CD1c-positive myeloid dendritic cell (primary cell): ENCODE results near the gene MICALL1.
A peak's percentile ranks its signal among the peaks of the same experiment; 100 is the strongest.

Experiments used
- DNase-seq: peaks from one replicate; pipeline ENCODE4 v3.0.0-alpha.2; 2016; ENCODE audit errors: extremely low spot score

The MICALL1 gene, protein sequence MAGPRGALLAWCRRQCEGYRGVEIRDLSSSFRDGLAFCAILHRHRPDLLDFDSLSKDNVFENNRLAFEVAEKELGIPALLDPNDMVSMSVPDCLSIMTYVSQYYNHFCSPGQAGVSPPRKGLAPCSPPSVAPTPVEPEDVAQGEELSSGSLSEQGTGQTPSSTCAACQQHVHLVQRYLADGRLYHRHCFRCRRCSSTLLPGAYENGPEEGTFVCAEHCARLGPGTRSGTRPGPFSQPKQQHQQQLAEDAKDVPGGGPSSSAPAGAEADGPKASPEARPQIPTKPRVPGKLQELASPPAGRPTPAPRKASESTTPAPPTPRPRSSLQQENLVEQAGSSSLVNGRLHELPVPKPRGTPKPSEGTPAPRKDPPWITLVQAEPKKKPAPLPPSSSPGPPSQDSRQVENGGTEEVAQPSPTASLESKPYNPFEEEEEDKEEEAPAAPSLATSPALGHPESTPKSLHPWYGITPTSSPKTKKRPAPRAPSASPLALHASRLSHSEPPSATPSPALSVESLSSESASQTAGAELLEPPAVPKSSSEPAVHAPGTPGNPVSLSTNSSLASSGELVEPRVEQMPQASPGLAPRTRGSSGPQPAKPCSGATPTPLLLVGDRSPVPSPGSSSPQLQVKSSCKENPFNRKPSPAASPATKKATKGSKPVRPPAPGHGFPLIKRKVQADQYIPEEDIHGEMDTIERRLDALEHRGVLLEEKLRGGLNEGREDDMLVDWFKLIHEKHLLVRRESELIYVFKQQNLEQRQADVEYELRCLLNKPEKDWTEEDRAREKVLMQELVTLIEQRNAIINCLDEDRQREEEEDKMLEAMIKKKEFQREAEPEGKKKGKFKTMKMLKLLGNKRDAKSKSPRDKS

GRCh38 chr22:37905534-37906363 is at the start of gene MICALL1:
Gene MICALL1, plus strand, starts transcription at chr22:37906297. Its CDS starts 126 bp downstream, at chr22:37906423.
- DNase-seq = peak; percentile 77

DNA sequence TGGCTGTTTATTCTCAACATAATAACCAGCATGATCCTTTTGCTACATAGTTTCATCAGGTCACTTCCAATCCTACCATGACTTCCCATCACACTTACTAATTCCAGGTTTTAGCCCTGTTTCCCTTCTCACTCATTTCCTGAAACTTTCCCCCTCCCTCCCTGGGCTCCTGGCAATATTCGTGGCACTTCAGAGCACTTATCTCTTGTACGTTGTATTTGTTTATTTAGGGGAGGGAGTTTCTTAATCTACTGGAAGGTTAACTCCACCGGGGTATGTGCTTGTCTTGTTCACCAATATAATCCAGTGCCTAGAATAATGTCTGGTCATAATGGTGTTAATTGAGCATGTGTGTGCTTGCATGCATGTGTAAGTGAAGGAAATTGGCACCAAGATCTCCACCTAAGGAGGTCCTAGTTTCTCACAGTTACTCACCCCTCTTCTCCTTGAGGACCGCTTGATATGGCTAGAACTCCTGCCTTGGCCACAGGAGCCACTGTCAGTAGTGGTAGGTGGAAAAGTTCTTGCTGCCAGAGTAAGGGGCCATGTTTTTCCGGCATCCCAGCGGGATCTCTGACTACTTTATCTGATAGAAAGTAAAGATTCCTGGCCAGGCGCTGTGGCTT is 45.2 kb upstream of the MICALL1 start:
- DNase-seq = no peak

DNA sequence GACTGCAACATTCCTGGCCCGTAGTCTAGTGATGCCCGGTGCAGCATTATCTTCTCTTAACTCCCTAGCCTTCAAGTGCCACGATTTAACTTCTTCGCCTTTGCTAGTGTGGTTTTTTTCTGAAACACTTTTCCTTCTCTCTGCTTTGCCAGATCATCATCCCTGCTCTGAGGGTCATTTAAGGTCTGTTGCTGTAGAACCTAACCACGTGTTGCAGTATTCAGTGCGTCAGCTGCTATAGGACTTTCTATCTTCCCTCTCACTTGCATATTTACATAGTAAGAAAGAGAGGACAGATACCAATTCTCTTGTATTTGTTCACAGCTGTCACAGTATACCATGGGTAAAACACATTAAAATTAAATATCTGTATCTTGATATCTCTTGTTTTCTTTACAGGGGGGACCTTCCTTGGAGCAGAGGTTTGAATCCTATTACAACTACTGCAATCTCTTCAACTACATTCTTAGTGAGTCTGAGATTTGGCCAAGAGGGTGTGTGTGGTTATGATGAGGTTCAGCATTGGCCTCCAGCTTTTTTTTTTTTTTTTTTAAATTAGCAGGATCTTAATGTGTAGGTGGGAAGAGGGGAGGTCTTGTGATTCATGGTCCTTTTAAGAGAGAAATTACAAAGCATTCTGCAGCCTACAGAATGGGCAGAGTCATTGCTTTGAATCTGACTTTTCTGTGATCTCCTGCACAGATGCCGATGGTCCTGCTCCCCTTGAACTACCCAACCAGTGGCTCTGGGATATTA is 43.3 kb upstream of the MICALL1 start:
- no peak for DNase-seq

- no peak for DNase-seq
These were observed 40.6 kb upstream of the MICALL1 start for GRCh38 chr22:37865510-37865909.

- no peak for DNase-seq
These were observed 35.8 kb upstream of the MICALL1 start for GRCh38 chr22:37870273-37870672.

- no peak for DNase-seq
These were observed 25.2 kb upstream of the MICALL1 start for GRCh38 chr22:37880668-37881440.

GRCh38 chr22:37884420-37884819 is 21.7 kb upstream of the MICALL1 start:
- no peak for DNase-seq

DNA sequence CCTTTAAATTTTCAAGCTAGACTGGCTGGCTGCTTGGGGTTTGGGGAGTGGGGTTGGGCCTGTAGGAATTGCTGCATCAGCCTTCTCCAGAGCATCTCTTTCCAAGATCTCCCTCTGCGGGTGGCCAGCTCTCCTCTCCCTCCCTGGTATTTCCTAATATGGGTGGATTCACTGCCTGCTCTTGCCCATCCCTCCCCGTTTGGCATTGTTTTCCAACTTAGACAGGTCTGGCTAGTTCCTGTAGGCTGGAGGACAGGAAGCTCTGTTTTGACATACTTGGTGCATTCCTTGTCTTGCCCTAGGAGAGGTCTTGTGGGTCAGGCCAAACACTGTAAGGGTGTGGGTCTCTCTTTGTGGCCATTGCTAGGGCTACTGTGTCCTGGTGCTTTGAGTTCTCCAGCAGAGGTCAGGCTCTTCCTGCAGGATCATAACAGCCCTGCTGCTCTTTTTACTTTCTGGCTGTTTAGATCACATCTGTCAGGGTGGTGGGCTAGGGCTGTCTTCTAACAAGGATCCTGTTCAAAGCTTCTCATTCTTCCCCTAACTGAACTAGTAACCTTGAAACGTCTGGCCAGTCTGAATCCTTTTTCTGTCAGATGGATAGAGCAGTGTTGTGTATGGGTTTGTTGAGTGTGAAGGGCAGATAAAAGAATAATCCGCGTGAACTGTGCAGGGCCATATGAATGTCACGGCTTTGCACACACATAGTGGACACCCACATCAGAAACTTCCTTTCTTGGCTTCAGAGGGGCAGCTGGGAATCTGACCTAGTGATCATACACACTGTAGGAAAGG is 18.3 kb upstream of the MICALL1 start:
- no peak for DNase-seq

DNA sequence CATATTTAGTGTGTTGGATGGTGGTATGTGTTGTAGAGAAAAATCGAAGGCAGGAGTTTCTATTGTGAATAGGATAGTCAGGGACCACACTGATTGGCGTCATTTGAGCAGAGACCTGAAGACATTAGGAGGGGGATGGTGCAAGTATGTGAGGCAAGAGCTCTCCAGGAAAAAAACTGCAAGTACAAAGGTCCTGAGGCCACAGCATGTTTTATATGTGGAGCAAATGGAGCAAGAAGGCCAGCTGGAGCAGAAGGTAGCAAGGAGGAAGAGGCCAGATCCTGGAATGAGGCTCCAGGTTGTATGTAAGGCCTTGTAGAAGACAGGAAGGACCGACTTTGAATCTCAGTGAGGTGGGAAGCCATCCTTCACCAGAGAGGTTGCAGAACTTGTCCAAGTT is 14.2 kb upstream of the MICALL1 start:
- no peak for DNase-seq

DNA sequence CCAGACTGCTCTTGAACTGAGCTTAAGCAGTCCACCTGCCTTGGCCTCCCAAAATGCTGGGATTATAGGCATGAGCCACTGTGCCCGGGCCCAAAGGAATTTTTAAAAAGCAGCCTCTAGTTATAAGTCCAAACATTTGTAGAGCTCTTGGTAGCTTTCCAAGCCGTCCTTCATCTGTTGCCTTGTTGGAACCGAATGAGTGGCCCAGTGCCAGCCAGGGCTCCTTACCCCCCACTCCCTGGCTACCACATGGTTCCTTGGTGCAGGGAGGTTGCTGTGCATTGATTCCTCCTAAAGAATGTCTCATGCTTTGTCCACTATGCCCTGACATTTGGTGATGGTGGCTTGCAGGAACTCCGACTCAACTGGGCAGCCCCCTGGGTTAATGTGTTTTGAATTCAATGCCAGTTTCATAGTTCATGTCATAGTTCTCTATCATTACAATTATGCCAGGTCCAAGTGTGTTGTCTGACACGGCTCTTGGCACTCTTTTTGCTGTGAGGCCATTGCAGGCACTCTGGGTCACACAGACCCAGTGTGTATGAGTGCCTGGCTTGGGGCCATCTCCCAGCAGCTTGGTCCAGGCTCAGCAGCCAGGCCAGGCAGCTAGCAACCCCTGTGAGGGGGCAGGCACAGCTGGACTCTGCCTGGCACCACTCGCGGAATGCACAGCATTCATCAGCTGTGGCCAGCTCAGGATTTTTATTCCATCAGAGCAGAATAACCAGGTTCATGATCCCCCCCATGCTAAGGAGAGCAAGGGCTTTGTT is 13.3 kb upstream of the MICALL1 start:
- DNase-seq = no peak

- no peak for DNase-seq
These were observed 12.5 kb upstream of the MICALL1 start for GRCh38 chr22:37893583-37893983.

DNA sequence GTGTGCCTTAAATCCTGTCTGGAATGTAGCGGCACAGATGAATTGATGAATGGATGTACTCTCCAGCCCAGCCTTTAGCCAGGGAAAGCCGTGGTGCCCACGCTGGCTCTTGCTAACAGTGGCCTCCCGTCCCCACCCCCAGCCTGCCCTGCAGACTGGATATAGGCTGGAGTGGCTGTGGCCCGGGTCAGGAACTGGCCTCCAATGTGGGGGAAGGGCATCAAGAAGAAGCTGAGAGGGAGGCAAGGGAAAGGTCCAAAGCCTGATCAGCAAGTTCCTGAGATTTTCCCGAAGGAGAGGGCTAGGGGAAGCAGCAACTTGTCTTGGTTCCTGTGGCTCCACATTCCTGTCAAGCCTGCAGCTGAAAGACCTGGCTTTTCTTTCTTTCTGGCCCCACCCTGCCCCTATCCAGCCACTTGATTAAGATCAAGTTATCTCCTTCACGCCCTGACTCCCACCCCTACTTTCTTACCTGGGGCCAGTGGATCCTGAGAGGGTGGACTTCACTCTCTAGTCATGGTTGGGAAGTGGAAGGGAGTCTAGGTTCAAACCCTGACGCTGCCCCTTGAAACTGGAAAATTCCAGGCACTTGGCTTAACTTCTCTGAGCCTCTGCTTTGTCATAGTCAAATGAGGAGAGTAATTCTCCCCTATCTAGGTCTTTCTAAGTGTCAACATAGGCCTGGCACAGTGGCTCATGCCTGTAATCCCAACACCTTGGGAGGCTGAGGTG is 11.0 kb upstream of the MICALL1 start:
- DNase-seq = no peak

- no peak for DNase-seq
These were observed 9.9 kb upstream of the MICALL1 start for GRCh38 chr22:37896181-37896592.

DNA sequence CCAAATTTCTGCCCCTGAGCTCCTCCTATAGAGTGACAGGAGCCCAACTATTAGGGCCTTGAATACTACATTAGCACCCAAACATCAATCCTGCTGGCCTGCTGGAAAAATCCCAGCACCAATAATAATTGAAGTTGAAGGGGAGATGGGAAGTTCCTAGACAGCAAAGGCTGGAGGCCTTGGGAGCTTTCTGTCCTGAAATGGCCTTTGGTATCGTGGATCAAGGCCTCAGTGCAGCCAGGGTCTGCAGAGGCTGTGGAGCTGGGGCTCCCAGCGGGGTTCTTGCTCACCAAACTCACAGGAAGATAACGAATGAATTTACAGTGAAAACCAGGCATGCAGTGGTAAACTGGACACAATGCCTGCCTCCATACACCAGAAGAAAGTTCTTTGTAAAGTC is 9.2 kb upstream of the MICALL1 start:
- DNase-seq = no peak

DNA sequence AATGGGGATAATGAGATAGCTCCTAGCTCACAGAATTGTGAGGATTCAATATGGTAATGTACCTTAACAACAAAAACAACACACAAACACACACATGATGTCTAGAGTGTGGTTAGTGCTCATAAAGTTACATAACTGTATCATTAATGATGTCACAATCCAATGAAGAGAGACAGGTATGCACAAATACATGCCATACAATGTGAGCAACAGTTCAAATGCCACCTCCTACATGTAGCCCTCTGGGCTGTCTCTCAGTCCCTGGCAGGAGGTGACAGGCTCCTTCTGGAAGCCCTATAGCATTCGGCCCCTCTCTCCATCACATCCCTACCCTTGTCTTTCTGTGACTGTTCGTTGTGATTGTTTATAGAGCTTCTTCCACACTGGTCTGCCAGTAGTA is 8.3 kb upstream of the MICALL1 start:
- no peak for DNase-seq

- no peak for DNase-seq
These were observed 7.5 kb upstream of the MICALL1 start for GRCh38 chr22:37898441-37899181.
